C4-2B (cell line): ENCODE results near the gene PIP5KL1.

Source experiments
- H3K27ac ChIP-seq: fragments of 450-650 bp; 2 replicates; pipeline ENCODE4 v1.5.1; 2017
- CTCF ChIP-seq: fragments of 450-650 bp; conservative IDR thresholded peaks from 2 replicates; pipeline ENCODE4 v1.5.1; 2017; ENCODE audit warnings: mild to moderate bottlenecking
- ZFX ChIP-seq: fragments of 450-650 bp; IDR thresholded peaks from 2 replicates; pipeline ENCODE4 v1.6.1; 2017

The PIP5KL1 gene

DNA sequence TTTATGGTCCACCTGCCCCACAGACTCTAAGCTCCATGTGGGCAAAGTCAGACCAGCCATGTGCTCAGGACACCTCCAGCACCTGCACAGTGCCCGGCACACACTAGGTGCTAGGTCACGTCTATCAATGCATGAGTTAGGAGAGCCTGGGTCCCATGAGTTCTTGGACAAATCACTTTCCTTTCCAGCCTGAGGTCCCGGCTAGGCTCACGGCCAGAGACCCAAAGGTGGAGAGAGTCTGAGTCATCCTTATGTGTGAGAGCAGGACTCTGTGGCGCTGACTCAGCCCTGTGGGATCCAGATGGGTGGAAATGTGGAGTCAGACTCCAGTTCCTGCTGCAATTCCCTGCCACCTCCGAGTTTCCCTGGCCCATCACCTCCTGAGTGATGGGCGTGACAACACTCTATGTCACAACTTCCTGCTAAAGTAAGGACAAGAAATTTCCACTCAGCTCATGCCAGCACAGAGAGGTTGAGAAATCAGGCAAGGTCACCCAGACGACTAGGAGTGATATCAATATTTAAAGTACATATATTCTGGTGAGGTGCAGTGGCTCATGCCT lies 11.2 kb downstream of the PIP5KL1 start:
- H3K27ac ChIP-seq = peak overlapping the region; percentile 61
- TF ChIP-seq ZFX = no peak

DNA sequence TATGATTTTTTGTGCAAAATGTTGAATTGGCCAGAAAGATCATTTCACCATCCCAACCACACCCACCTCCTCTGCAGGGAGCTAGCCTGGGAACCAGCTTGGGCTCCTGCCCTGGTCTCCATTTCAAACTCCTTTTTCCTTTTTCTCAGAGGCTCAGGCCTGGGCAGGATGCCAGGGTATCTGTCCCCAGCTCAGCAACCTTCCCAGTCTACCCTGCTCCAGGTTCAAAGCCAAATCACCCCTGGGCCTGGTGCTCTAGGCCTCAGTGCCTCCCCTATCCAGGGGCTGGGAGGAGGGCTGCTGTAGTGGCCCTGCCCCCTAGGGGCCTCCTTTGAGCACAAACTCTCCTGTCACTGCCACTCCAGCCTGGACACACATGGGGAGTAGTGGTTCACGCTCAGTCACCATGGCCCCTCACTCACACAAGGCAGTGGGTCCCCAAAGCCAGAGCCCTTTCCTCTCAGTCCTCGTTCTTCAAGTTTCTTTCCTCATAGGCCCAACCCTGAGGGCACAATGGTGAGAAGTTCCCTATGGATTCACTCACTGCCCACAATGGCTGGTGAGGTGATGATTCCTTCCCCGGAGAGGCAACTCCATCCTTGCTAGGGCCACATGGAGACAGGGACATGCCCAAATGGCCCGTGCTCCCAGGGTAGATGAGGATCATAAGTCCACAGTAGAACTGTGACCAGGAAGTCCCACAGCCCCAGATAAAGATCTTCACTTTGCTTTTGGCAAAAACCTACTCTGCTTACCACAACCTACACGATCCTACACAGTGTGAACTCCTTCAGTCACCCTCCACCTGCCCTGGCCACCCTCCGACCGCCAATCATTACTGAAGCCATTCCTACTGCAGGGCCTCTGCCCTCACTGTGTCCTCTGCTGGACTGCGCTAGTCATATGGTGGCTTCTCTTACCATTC lies 12.1 kb downstream of the PIP5KL1 start:
- peak overlapping the region; percentile 61 for H3K27ac ChIP-seq
- TF ChIP-seq ZFX (peak; percentile 38; the same call in 1 of the 2 replicates), CTCF (no peak; the same call in 1 of the 2 replicates)

DNA sequence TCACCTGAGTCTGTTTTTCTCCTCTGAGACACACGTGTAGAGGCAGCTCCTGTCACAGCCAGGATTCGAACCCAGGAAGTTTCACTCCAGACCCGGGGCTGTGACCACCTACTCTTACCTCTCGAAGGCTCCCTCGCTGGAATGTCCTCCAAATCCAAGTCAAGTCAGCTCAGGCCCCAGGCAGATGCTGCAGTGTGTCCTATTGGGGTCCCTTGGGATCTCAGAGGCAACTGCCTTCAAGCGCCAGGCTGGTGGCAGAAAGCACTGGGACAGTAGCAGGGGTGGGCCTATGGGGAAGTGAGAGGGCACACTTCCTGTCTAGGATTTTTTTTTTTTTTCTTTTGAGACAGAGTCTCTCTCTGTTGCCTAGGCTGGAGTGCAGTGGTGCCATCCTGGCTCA lies 13.0 kb downstream of the PIP5KL1 start:
- peak overlapping the region; percentile 61 for H3K27ac ChIP-seq

DNA sequence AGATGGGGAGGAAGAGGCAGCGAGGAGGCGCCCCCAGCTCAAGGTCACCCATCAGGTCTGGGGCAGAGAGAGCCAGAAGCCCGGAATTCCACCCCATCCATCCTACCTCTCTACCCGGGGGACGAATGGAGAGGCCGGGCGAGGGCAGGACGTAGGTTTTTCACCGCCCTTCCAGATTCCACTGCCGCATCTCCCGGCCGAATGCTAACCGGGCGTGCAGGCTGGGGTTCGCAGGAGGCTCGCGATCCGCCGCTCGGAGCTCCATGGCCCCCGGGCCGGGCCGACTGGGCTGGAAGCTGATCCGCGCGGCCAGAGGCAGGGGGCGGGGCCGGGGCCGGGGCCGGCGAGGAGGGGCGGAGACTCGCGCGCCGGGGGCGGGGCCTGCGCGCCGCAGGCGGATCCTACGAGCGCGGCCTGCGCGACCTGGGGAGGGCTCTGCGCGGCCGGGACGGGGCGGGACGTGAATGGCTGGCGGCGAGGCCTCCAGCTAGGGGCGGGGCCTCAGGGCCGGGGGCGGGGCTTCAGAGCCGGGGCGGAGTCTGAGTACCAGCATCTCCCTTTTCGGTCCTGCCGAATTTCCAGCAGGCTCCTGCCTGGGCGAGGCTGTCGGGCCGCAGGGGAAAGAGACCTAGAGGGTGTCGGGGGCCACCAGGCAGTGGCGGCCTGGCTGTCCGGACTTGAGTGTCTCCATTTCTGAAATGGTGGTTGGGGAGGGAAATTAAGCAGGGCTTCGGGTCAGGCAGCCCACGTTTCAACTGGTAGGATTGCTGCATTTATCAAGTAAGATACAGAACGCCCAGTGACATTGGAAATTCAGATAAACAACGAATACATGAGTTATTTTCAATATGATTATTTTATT lies 13.6 kb downstream of the PIP5KL1 start, which contains the start of gene ST6GALNAC4:
Gene ST6GALNAC4, minus strand, starts transcription at position 322 of the 862 bp plus-strand sequence. CDS start 622 bp downstream, outside the sequence.
- TF ChIP-seq CTCF (no peak), ZFX (no peak)
- peak within 1 kb of the TSS; percentile 61 for H3K27ac ChIP-seq

More for the DNA sequence above, 13.0 kb downstream of the PIP5KL1 start:
- TF ChIP-seq ZFX (no peak), CTCF (no peak)

DNA sequence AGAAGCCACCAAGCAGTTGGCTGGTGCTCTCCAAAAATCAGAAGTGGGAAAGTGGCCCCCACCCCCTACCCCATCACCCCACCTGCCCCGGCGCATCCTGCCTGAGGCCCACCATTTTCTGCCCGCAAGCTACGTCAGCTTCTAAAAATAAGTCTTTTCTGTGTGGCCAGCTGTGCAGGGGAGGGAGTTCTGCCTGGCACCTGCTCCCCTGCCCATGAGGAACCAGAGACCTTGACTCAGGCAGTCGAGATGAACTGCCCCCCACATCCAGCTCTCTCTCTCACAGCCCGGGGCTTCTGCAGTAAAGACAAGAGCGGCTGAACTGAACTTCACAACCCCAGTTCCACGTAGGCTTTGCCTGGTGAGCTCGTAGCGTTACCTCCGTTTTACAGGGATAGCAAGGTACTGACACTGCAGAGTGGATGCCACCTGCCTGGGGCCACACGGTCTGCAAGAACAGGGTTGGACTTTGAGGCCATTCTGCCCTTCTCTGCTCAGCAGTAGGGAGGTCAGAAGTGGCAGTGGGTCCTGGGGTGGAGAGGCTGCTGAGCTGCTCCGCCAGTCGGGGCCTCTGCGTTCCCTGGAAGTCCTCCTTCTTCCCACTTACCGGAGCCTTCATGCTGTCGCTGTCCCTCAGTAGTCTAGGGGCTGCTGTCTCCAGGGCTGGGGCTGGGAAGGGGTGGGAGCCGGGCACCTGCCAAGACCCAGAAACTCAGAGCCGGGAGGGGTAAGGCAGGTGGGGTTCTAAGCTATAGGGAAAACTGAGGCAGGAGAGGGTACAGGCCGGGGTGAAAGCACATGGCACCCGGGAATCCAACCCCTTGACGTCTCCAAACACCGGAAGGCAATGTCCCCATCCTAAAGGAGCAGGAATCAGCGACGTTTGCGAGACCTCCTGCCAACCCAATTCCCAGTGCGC lies 14.5 kb downstream of the PIP5KL1 start:
- TF ChIP-seq CTCF = no peak
- H3K27ac ChIP-seq = peak overlapping the region; percentile 53

DNA sequence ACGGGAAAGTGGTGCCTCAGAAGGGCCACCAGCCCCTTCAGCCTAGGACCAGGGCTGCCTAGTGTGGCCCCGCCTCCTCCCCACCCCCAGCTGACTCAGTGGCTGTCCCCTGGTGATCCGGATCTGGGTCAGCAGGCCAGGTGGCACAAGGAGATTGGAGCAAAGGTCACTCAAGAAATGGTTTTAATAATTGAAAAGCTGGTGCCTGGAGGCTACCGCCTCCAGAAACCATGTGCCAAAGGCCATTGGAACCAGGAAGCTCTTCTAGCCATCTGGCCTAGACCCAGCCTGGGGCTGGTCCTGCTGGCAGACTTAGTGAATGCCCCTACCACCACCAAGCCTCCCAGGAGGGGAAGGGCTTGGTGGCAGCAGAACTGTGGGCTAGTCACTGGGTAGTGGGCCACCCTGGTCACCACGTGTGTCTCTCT lies 15.2 kb downstream of the PIP5KL1 start:
- TF ChIP-seq ZFX (no peak), CTCF (no peak)
- peak overlapping the region; percentile 53; the same call in 1 of the 2 replicates for H3K27ac ChIP-seq
